ENCODE results near the gene FILIP1L. TPM values are rescaled to one million over a fixed set of nuclear protein-coding genes. Genes with fewer than 3 reads are reported as not detected.

Gene FILIP1L
- total and polyA plus RNA-seq, 2 of the 4 experiments (the other 2 are of a cell fraction), result 11.5 to 19.9 TPM

DNA sequence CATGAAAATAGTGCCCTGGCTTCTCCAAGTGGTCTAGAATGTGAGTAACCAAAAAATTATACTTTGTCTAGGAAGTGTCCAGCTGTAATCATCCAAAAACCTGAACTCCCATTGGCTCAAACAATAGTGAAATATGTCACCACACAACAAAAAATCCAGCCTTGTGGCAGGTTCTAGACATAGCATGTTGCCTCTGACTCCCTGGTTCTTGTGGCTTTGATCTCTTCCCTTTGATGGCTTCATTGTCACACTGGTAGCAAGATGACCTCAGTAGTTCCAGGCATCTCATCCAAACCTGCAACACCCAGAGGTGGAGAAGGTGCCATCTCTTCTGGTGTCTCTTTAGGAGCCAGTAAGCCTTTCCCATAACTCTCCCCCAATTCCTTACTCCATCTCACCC lies 222.0 kb downstream of the FILIP1L start:
- 0 out of 2 replicates have a peak overlapping the region, but pooled peaks have one; percentile 5 for H3K56ac ChIP-seq (ENCODE audit: extremely low read depth, insufficient read depth, low read length)
- ATAC-seq (ENCODE audit: low read depth) (no peak), DNase-seq (no peak)
- peak overlapping the region; percentile 81 for H2BK20ac ChIP-seq (ENCODE audit: low read depth, low read length)
- no peaks in the 10 kb centered on the region for H3K9me3 ChIP-seq (ENCODE audit: control insufficient read depth, insufficient read depth, low read length)
- in situ Hi-C loops (cut with MboI; ENCODE audit: low sequenced_read_pairs) (no loop called here), dilution Hi-C loops (cut with HindIII; ENCODE audit: low sequenced_read_pairs, unreplicated experiment) (no loop called here), intact Hi-C loops (cut with micrococcal nuclease) (no loop called here)
- H3K27me3 ChIP-seq (ENCODE audit: control insufficient read depth, insufficient read depth, low read length), result no peaks in the 10 kb centered on the region
- no peaks in the 10 kb centered on the region for H3K36me3 ChIP-seq (ENCODE audit: control insufficient read depth, insufficient read depth, low read length)
- no peak overlapping the region for H3K4me3 ChIP-seq (ENCODE audit: insufficient read depth, low read depth, low read length)
- peak overlapping the region; percentile 65 for H2AK5ac ChIP-seq (ENCODE audit: low read depth, low read length)
- BruUV-seq (replicated peaks), result no TSS peak
- peak overlapping the region; percentile 35 for H2AK9ac ChIP-seq (replicated peaks; ENCODE audit: low read depth, low read length, poor library complexity)
- H4K20me1 ChIP-seq (ENCODE audit: insufficient read depth, low read length), result no peaks in the 10 kb centered on the region
- H3K9ac ChIP-seq (ENCODE audit: low read depth, low read length), result no peak overlapping the region
- TF ChIP-seq FOS (IDR thresholded peaks at IDR 0.05; ENCODE audit: low read depth, low read length), result no peak
- TF ChIP-seq MAZ (IDR thresholded peaks at IDR 0.05; ENCODE audit: borderline replicate concordance, low read depth, low read length), result no peak
- TF ChIP-seq CEBPB (IDR thresholded peaks at IDR 0.05; ENCODE audit: low read depth, low read length), result no peak
- TF ChIP-seq MAFK (IDR thresholded peaks at IDR 0.05; ENCODE audit: low read depth, low read length), result no peak
- TF ChIP-seq RFX5 (IDR thresholded peaks at IDR 0.05; ENCODE audit: low read depth, low read length), result no peak
- TF ChIP-seq RCOR1 (IDR thresholded peaks at IDR 0.05; ENCODE audit: insufficient replicate concordance, low read length), result no peak
- no peak for TF ChIP-seq CHD1 (IDR thresholded peaks at IDR 0.05; ENCODE audit: low read depth, low read length)
- no peak for TF ChIP-seq POLR2A (IDR thresholded peaks at IDR 0.05; ENCODE audit: low read depth, low read length)
- TF ChIP-seq, protein P1, sequence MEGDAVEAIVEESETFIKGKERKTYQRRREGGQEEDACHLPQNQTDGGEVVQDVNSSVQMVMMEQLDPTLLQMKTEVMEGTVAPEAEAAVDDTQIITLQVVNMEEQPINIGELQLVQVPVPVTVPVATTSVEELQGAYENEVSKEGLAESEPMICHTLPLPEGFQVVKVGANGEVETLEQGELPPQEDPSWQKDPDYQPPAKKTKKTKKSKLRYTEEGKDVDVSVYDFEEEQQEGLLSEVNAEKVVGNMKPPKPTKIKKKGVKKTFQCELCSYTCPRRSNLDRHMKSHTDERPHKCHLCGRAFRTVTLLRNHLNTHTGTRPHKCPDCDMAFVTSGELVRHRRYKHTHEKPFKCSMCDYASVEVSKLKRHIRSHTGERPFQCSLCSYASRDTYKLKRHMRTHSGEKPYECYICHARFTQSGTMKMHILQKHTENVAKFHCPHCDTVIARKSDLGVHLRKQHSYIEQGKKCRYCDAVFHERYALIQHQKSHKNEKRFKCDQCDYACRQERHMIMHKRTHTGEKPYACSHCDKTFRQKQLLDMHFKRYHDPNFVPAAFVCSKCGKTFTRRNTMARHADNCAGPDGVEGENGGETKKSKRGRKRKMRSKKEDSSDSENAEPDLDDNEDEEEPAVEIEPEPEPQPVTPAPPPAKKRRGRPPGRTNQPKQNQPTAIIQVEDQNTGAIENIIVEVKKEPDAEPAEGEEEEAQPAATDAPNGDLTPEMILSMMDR (conservative IDR thresholded peaks at IDR 0.05; ENCODE audit: low read depth, low read length), result no peak
- no peak overlapping the region for H3K4me2 ChIP-seq (ENCODE audit: low read depth, low read length)
- peaks cover 13 to 15% of the 10 kb centered on the region in 2 experiments for H3K79me1 ChIP-seq (ENCODE audit: low read depth in 1 of 2, low read length in 2 of 2)
- H4K91ac ChIP-seq (ENCODE audit: insufficient read depth, low read depth, low read length), result peak overlapping the region; percentile 88
- H2BK120ac ChIP-seq (ENCODE audit: low read depth, low read length), result peak overlapping the region; percentile 44
- peaks cover 4% of the 10 kb centered on the region; the same call in 1 of the 2 replicates for H3K9me1 ChIP-seq (ENCODE audit: insufficient read depth, low read length)
- peak overlapping the region; percentile 71 for H3K23ac ChIP-seq (ENCODE audit: low read depth, low read length)
- H4K8ac ChIP-seq (ENCODE audit: low read depth in 2 of 2, low read length in 2 of 2), result peak overlapping the region; percentile 32 to 64; a peak in 2 of 4 replicates
- H3K27ac ChIP-seq (ENCODE audit: insufficient read depth, low read length), result no peak overlapping the region
- no peak overlapping the region; the same call in 1 of the 2 replicates for H4K5ac ChIP-seq (ENCODE audit: low read depth, low read length)
- H2BK5ac ChIP-seq (ENCODE audit: low read depth, low read length, poor library complexity, severe bottlenecking), result peak overlapping the region; percentile 66
- ChIA-PET CTCF (no interaction called here), POLR2A (ENCODE audit: unreplicated experiment) (interaction anchor here (0.5 kb wide), 1 partner anchor 182 kb away, joined by 13 read pairs; no protein-coding TSS in a partner anchor)
- H3K4me1 ChIP-seq (ENCODE audit: control insufficient read depth, insufficient read depth, low read length), result peaks cover 14% of the 10 kb centered on the region
- H3K18ac ChIP-seq (ENCODE audit: low read depth, low read length), result peak overlapping the region; percentile 48
- peak overlapping the region; percentile 99 for H2BK15ac ChIP-seq (ENCODE audit: low read depth, low read length)
- H3K4ac ChIP-seq (ENCODE audit: low read depth, low read length), result peak overlapping the region; percentile 84
- H3K14ac ChIP-seq (replicated peaks; ENCODE audit: low read depth, low read length), result peak overlapping the region; percentile 85
- no peak overlapping the region for H2AFZ ChIP-seq (replicated peaks; ENCODE audit: low read length, poor library complexity)

All from IMR-90 (cell line).